ENCODE measurements around the gene SLC19A2.

SLC19A2 gene

GRCh38 chr1:169452921-169453320 lies 32.8 kb downstream of the SLC19A2 start (continued):
- no peak for TF ChIP-seq PATZ1 (CRISPR knock-in tag; IDR thresholded peaks at IDR 0.05; ENCODE audit: borderline replicate concordance)
- no peak for TF ChIP-seq ISL1 (CRISPR knock-in tag; IDR thresholded peaks at IDR 0.05)
- no peak for TF ChIP-seq PPARA (CRISPR knock-in tag; IDR thresholded peaks at IDR 0.05; ENCODE audit: borderline replicate concordance)
- TF ChIP-seq ZC3H10 (CRISPR knock-in tag; IDR thresholded peaks at IDR 0.05): no peak
- TF ChIP-seq ZNF8 (CRISPR knock-in tag; IDR thresholded peaks at IDR 0.05): no peak
- no peak for TF ChIP-seq SNAI2 (CRISPR knock-in tag; IDR thresholded peaks at IDR 0.05)

- TF ChIP-seq ZC3H10 (CRISPR knock-in tag; IDR thresholded peaks at IDR 0.05) (no peak), TOX (CRISPR knock-in tag; IDR thresholded peaks at IDR 0.05; ENCODE audit: borderline replicate concordance) (no peak), POU6F1 (CRISPR knock-in tag; IDR thresholded peaks at IDR 0.05; ENCODE audit: borderline replicate concordance, low read depth) (no peak), BACH2 (CRISPR knock-in tag; IDR thresholded peaks at IDR 0.05; ENCODE audit: borderline replicate concordance) (no peak), ZNF565 (CRISPR knock-in tag; conservative IDR thresholded peaks at IDR 0.05; ENCODE audit: low read depth) (no peak), ZFP3 (CRISPR knock-in tag; IDR thresholded peaks at IDR 0.05) (no peak), PPARA (CRISPR knock-in tag; IDR thresholded peaks at IDR 0.05; ENCODE audit: borderline replicate concordance) (no peak), SNAI2 (CRISPR knock-in tag; IDR thresholded peaks at IDR 0.05) (no peak), PATZ1 (CRISPR knock-in tag; IDR thresholded peaks at IDR 0.05; ENCODE audit: borderline replicate concordance) (no peak), ZNF70 (CRISPR knock-in tag; IDR thresholded peaks at IDR 0.05) (no peak)
- ATAC-seq: no peak
Observed at GRCh38 chr1:169451218-169451824, 34.4 kb downstream of the SLC19A2 start.

GRCh38 chr1:169443923-169444322 lies 41.8 kb downstream of the SLC19A2 start:
- ATAC-seq: no peak
- TF ChIP-seq ZNF8 (CRISPR knock-in tag; IDR thresholded peaks at IDR 0.05) (no peak), PATZ1 (CRISPR knock-in tag; IDR thresholded peaks at IDR 0.05; ENCODE audit: borderline replicate concordance) (no peak), TCF4 (CRISPR knock-in tag; IDR thresholded peaks at IDR 0.05; ENCODE audit: borderline replicate concordance) (no peak), RARB (CRISPR knock-in tag; IDR thresholded peaks at IDR 0.05) (no peak), ZFP30 (CRISPR knock-in tag; IDR thresholded peaks at IDR 0.05) (no peak), ISL1 (CRISPR knock-in tag; IDR thresholded peaks at IDR 0.05) (no peak), GLIS3 (CRISPR knock-in tag; IDR thresholded peaks at IDR 0.05) (no peak), TOX (CRISPR knock-in tag; IDR thresholded peaks at IDR 0.05; ENCODE audit: borderline replicate concordance) (no peak), ZNF565 (CRISPR knock-in tag; conservative IDR thresholded peaks at IDR 0.05; ENCODE audit: low read depth) (no peak), OSR1 (CRISPR knock-in tag; IDR thresholded peaks at IDR 0.05) (no peak), ZC3H10 (CRISPR knock-in tag; IDR thresholded peaks at IDR 0.05) (no peak), CSDC2 (CRISPR knock-in tag; IDR thresholded peaks at IDR 0.05) (no peak), ZNF70 (CRISPR knock-in tag; IDR thresholded peaks at IDR 0.05) (no peak), PPARA (CRISPR knock-in tag; IDR thresholded peaks at IDR 0.05; ENCODE audit: borderline replicate concordance) (no peak), SNAI2 (CRISPR knock-in tag; IDR thresholded peaks at IDR 0.05) (no peak)

GRCh38 chr1:169427081-169427641 lies 58.6 kb downstream of the SLC19A2 start, which contains the start of gene CCDC181:
TSS of gene CCDC181 (minus strand) at chr1:169427474. CDS start at chr1:169424927, 2,547 bp downstream.
- ATAC-seq: peak; percentile 99
- TF ChIP-seq RARB (CRISPR knock-in tag; IDR thresholded peaks at IDR 0.05): no peak
- TF ChIP-seq ZFP3 (CRISPR knock-in tag; IDR thresholded peaks at IDR 0.05): no peak
- TF ChIP-seq GLIS3 (CRISPR knock-in tag; IDR thresholded peaks at IDR 0.05): no peak
- TF ChIP-seq SNAI2 (CRISPR knock-in tag; IDR thresholded peaks at IDR 0.05): no peak
- no peak for TF ChIP-seq CSDC2 (CRISPR knock-in tag; IDR thresholded peaks at IDR 0.05)
- no peak for TF ChIP-seq ZNF70 (CRISPR knock-in tag; IDR thresholded peaks at IDR 0.05)
- no peak for TF ChIP-seq ZC3H10 (CRISPR knock-in tag; IDR thresholded peaks at IDR 0.05)
- no peak for TF ChIP-seq PATZ1 (CRISPR knock-in tag; IDR thresholded peaks at IDR 0.05; ENCODE audit: borderline replicate concordance)

All from SK-N-SH treated with all-trans-retinoic acid at 6 μM for 48 hours (cell line).